NCI-H774 (cell line): ENCODE measurements around the gene ESR2.

Experiments used
- DNase-seq: peaks from one replicate; lab custom pipeline; 2025; lab: John Stamatoyannopoulos, UW

The ESR2 gene

DNA sequence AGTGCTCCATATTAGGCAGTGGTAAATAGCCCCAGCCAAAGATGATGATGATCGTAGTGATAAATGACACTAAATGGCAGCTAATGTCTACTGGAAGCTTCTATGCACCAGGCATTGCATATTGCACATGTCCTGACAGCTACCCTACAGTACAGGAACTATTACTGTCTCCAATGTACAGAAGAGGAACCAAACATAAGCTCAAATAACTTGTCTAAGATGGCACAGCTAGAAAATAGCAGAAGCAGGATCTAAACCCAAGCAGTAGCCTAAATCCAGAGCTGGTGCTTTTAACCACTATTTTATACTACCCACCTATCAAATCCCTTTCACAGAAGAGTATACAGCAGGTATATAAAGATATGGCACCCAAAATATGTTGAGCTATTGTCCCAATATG is 28.9 kb downstream of the ESR2 start:
- no peak for DNase-seq

DNA sequence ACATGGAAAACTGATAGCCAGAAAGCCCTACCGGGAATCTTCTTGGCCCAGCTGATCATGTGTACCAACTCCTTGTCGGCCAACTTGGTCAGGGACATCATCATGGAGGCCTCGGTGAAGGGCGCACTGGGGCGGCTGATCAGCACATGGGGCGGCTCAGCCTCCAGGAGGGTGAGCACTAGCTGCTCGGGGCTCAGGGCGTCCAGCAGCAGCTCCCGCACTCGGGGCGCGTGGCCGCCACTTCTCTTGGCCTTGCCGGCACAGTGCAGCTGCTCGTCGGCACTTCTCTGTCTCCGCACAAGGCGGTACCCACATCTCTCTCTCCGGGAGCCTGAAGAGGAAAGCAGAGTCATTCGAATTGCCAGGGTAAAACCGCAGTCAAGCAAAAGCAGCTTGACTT is 33.8 kb downstream of the ESR2 start:
- no peak for DNase-seq

DNA sequence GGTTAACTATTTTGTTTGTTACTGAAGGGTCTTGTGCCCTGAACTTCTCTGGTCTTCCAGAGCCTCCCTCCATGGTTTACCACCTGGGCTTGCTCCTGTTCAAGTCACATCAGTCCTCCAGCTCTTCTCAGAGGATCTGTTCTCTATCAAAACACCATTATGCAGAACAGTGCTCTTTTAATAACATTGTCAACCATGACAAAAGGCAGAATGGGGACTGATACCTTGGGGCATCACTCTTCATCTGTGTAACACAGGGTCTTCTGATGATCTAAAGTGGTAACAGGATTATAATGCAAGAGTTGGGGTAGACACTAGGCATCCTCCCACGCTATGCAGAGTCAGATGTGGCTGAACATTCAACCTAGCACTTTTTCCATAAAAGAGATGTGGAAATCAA is 38.4 kb downstream of the ESR2 start:
- no peak for DNase-seq

GRCh38 chr14:64253672-64254071 is 40.5 kb downstream of the ESR2 start:
- DNase-seq, result no peak

- no peak for DNase-seq
Measured at GRCh38 chr14:64249363-64249762, 44.8 kb downstream of the ESR2 start.

DNA sequence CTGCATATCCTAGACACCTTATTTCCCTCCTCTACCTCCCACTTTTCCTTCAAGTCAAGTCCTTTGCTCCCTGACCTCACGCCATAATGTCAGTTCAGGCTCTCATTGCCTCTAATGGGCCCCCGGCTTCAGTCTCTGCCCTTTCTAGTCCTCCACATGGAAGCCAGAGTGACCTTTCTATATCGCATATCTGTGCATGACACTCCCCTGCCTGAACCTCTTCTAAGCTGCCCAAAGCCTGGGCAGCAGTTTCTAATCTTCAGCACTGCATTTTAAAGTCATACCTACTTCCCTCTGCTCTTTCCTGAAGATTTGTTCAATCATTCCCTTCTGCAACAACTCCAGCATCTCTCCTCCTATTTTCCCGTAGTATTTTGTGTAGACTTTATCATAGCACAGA is 45.5 kb downstream of the ESR2 start:
- DNase-seq, result no peak

DNA sequence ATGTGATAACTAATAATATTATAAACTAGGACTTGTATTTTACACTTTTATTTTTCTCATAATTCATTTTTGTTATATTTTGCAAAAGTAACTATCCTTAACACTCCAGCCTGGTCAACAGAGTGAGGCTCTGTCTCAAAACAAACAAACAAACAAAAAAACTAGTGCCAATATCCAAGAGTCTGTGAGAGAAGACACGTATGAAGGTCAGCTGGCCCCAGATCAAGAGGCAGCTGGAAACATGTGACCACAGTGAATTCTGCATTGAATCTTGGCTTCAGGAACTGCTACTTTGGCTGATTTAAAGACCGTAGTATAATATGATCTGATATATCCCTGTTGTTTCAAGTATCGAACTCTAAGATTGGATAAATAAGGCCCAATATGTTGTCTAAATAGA is 47.0 kb downstream of the ESR2 start:
- no peak for DNase-seq

- no peak for DNase-seq
Measured at GRCh38 chr14:64246688-64247087, 47.5 kb downstream of the ESR2 start.

- no peak for DNase-seq
Measured at GRCh38 chr14:64245491-64245890, 48.7 kb downstream of the ESR2 start.

DNA sequence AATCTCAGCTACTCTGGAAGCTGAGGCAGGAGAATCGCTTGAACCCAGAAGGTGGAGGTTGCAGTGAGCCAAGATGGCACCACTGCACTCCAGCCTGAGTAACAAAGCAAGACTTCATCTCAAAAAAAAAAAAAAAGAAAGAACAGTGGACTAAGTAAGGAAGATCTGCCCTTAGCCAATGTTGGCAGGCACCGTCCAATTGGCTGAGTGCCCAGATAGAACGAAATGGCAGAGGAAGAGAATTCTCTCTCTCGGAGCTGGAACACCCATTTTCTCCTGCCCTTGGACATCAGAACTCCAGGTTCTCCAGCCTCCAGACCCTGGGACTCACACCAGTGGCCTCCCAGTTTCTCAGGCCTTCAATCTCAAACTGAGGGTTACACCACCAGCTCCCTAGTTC is 49.9 kb downstream of the ESR2 start:
- DNase-seq, result no peak

GRCh38 chr14:64238631-64239030 is 55.5 kb downstream of the ESR2 start:
- DNase-seq, result no peak

DNA sequence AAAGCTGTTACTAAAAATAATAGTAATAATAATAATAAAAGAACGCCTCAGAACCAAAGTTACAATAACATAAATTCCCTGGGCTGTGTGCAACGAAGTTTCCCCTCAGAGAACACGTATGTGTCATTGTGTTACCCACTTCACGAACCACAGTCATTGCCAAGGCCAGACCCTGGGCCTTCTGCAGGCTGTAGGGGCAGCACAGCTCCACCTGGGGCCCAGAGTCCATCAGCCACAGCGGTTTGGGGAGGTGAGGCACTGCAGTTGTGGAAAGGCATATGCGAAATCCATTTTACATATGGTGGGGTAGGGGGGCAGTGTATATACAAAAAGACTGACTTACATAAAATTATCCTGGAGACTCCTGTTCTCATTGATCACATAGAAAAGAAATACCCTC is 56.1 kb downstream of the ESR2 start:
- DNase-seq, result no peak

- no peak for DNase-seq
Measured at GRCh38 chr14:64235652-64236640, 58.2 kb downstream of the ESR2 start.

GRCh38 chr14:64234877-64235651 is 59.1 kb downstream of the ESR2 start:
- no peak for DNase-seq

GRCh38 chr14:64233531-64234190 is 60.5 kb downstream of the ESR2 start:
- no peak for DNase-seq

DNA sequence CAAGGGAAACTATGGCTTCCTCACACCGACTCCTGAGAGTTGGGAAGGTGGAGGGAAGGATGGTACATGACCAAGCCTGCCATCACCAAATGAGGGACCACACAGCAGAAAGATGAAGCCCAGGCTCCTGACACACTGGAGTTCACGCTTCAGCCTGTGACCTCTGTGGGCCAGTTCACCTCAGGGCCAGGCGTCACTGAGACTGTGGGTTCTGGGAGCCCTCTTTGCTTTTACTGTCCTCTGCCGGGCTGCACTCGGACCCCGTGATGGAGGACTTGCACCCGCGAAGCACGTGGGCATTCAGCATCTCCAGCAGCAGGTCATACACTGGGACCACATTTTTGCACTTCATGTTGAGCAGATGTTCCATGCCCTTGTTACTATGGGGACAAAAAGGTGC is 61.2 kb downstream of the ESR2 start:
- DNase-seq, result no peak

GRCh38 chr14:64232095-64232838 is 61.9 kb downstream of the ESR2 start:
- no peak for DNase-seq

DNA sequence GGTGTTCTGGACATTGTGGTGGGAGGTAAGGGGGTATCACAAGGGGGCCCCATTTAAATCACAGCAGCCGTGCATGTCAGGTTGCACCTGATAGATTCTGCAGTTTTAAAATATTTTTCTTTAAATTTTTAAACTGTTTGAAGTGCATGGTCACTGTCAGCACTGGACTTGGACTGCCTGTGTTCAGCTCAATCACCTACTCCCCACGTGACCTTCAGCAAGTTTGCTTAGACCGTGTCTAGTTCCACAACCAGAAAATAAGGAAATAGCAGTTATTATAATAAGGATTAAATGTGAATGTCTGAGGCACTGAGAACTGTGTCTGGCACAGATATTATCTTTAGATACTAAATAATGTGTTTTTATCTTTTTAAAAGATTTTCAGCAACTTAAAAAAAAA is 64.7 kb downstream of the ESR2 start:
- DNase-seq, result no peak

- no peak for DNase-seq
Measured at GRCh38 chr14:64227856-64228255, 66.3 kb downstream of the ESR2 start.

GRCh38 chr14:64225151-64225757 is 68.9 kb downstream of the ESR2 start:
- DNase-seq, result no peak

DNA sequence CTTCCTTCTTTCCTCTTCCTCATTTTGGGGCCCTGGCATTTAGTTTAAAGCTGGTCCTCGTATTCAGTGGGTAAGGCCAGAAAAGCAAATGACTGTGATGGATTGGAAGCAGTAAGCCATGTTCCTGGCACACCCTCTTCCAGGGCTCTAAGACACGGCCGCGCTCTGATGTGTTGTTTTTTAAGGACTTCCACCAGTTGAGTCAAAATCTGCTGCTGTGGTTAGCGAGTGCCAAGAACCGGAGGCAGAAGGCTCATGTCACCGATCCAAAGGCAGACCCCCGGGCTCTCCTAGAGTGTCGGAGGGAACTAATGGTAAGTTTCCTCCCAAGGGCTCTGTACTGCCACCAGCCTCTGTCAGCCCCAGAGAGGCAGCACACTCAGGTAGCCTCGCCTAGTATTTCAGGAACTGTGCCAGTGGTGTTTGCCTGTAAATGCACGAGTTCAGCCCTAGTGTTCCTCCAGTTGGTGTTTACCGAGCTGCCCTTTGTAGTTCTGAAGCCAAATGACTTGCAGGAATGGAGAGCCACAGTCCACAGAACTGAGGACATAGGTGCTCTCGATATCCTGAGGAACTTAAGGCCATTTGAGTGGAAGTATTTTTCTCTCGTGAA is 72.7 kb downstream of the ESR2 start:
- no peak for DNase-seq
